HUDEP-2 (cell line): ENCODE data around the gene TBC1D22A.

Experiments used
- DNase-seq, 76 experiments: peaks; one replicate each; lab custom pipeline; 2025; ENCODE audit not compliant: unreplicated experiment in 76 of 76; lab: John Stamatoyannopoulos, UW

Gene TBC1D22A

GRCh38 chr22:46869831-46870441 lies 107.5 kb downstream of the TBC1D22A start:
- DNase-seq: no peak

GRCh38 chr22:46871826-46872225 lies 109.4 kb downstream of the TBC1D22A start:
- DNase-seq: no peak

GRCh38 chr22:46875089-46875488 lies 112.6 kb downstream of the TBC1D22A start:
- no peak for DNase-seq

- no peak for DNase-seq
Measured at GRCh38 chr22:46876357-46876934, 114.0 kb downstream of the TBC1D22A start.

- peak in 6 of 76 experiments; percentile 2 to 11 (median 6) for DNase-seq
Measured at GRCh38 chr22:46878191-46878948, 115.9 kb downstream of the TBC1D22A start.

GRCh38 chr22:46879083-46879482 lies 116.6 kb downstream of the TBC1D22A start:
- no peak for DNase-seq

GRCh38 chr22:46881373-46882118 lies 119.1 kb downstream of the TBC1D22A start:
- no peak for DNase-seq

GRCh38 chr22:46883092-46883910 lies 120.9 kb downstream of the TBC1D22A start:
- DNase-seq: no peak

- DNase-seq: no peak
Measured at GRCh38 chr22:46884365-46884764, 121.9 kb downstream of the TBC1D22A start.

GRCh38 chr22:46887978-46888377 lies 125.5 kb downstream of the TBC1D22A start:
- no peak for DNase-seq

- DNase-seq: no peak
Measured at GRCh38 chr22:46890819-46891218, 128.4 kb downstream of the TBC1D22A start.

- DNase-seq: no peak
Measured at GRCh38 chr22:46891382-46891951, 129.0 kb downstream of the TBC1D22A start.

GRCh38 chr22:46892866-46893265 lies 130.4 kb downstream of the TBC1D22A start:
- no peak for DNase-seq

GRCh38 chr22:46893281-46894020 lies 131.0 kb downstream of the TBC1D22A start:
- DNase-seq: no peak

GRCh38 chr22:46894081-46894671 lies 131.7 kb downstream of the TBC1D22A start:
- no peak for DNase-seq

GRCh38 chr22:46894851-46895640 lies 132.6 kb downstream of the TBC1D22A start:
- peak in 1 of 76 experiments; percentile 4 for DNase-seq

GRCh38 chr22:46895753-46896152 lies 133.3 kb downstream of the TBC1D22A start:
- peak in 4 of 76 experiments; percentile 6 to 43 (median 26) for DNase-seq

GRCh38 chr22:46896166-46896565 lies 133.7 kb downstream of the TBC1D22A start:
- DNase-seq: no peak
